Sigmoid colon (tissue), 3 donors: Measurements from ENCODE around the gene CLOCK.

Experiments used
- CTCF ChIP-seq, 4 experiments: fragments of 450-650 bp in 3 of 4; fragments of 200-600 bp in 1 of 4; IDR thresholded peaks; one replicate each; pipeline ENCODE4 v1.5.1; 2016 to 2019; ENCODE audit warnings: antibody characterized with exemption in 4 of 4, mild to moderate bottlenecking in 3 of 4, moderate library complexity in 2 of 4
- POLR2A ChIP-seq, 2 donors: fragments of 450-650 bp; IDR thresholded peaks; one replicate each; pipeline ENCODE4 v1.6.1; 2016; ENCODE audit warnings: antibody characterized with exemption in 2 of 2, mild to moderate bottlenecking in 2 of 2, moderate library complexity in 2 of 2

DNA sequence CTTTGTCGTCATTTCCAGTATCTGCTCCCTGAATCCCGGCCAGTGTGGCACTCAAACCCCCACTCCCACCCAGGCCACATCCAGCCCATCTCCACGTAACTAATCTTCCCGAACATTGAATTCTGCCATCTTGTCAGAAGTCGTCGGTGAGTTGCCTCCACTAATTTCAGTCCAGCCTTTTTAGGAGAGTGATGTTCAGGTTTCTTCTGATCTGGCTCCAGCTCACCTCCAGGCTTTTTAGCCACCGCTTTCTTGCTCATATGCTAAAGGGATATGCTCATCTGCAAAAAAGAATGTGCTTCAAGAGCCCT is 149.6 kb downstream of the CLOCK start:
- TF ChIP-seq CTCF (IDR thresholded peaks at IDR 0.05) (no peak), POLR2A (IDR thresholded peaks at IDR 0.05) (no peak)
